DOHH2 (cell line): ENCODE data around the gene TBC1D22A.

Experiments
- CTCF ChIP-seq: fragments of 200-600 bp; sonication (generic); IDR thresholded peaks from one replicate; pipeline ENCODE4 v1.5.1; 2014; ENCODE audit warnings: antibody characterized with exemption, mild to moderate bottlenecking, low read depth, low read length; ENCODE audit not compliant: poor library complexity, severe bottlenecking
- EZH2phosphoT487 ChIP-seq: fragments of 200-600 bp; sonication (generic); IDR thresholded peaks from 2 replicates; pipeline ENCODE4 v1.6.1; 2017; ENCODE audit warnings: borderline replicate concordance, mild to moderate bottlenecking, antibody characterized with exemption, low read length, moderate library complexity, mixed read lengths

- TF ChIP-seq CTCF, result no peak
- no peak for TF ChIP-seq EZH2phosphoT487
These were observed 185.2 kb downstream of the TBC1D22A start for GRCh38 chr22:46947516-46948257.
